ENCODE data around the gene DNAJC3. TPM values are rescaled to one million over a fixed set of nuclear protein-coding genes. Genes with fewer than 3 reads are reported as not detected.

Gene DNAJC3
- total RNA-seq, 4 donors from 2014 or later: 15.7 to 21.6 (median 20.5) TPM

DNA sequence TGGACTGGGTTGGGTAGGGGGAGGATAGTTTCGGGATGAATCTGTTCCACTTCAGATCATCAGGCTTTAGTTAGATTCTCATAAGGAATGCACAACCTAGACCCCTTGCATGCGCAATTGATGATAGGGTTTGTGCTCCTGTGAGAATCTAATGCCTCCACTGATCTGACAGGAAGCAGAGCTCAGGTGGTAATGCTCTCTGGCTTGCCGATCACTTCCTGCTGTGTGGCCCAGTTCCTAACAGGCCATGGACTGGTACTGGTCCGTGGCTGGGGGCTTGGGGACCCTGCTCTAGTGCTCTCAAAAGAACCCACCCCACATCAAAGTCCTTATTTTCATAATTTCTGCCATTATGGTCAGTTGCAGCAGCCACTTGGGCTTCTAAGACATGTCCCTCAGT lies 30.1 kb downstream of the DNAJC3 start:
- peaks cover 0 to 22% of the 10 kb centered on the region in 2 donors for H3K36me3 ChIP-seq
- peaks cover 20 to 21% of the 10 kb centered on the region in 2 donors for H3K4me1 ChIP-seq
- ATAC-seq (no peak), DNase-seq (no peak)
- no peaks in the 10 kb centered on the region for H3K27me3 ChIP-seq
- intact Hi-C loops (cut with DNase I; ENCODE audit: low total_unique reads) (no loop called here), in situ Hi-C loops (cut with MboI; ENCODE audit: low sequenced_read_pairs in 4 of 4) (no loop called here)
- no peak overlapping the region for H3K4me3 ChIP-seq
- TF ChIP-seq, protein P1, sequence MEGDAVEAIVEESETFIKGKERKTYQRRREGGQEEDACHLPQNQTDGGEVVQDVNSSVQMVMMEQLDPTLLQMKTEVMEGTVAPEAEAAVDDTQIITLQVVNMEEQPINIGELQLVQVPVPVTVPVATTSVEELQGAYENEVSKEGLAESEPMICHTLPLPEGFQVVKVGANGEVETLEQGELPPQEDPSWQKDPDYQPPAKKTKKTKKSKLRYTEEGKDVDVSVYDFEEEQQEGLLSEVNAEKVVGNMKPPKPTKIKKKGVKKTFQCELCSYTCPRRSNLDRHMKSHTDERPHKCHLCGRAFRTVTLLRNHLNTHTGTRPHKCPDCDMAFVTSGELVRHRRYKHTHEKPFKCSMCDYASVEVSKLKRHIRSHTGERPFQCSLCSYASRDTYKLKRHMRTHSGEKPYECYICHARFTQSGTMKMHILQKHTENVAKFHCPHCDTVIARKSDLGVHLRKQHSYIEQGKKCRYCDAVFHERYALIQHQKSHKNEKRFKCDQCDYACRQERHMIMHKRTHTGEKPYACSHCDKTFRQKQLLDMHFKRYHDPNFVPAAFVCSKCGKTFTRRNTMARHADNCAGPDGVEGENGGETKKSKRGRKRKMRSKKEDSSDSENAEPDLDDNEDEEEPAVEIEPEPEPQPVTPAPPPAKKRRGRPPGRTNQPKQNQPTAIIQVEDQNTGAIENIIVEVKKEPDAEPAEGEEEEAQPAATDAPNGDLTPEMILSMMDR (IDR thresholded peaks at IDR 0.05 in 4 of 5, conservative IDR thresholded peaks at IDR 0.05 in 1 of 5): no peak
- TF ChIP-seq POLR2A (IDR thresholded peaks at IDR 0.05): no peak
- H3K27ac ChIP-seq: no peak overlapping the region
- no peaks in the 10 kb centered on the region for H3K9me3 ChIP-seq

DNA sequence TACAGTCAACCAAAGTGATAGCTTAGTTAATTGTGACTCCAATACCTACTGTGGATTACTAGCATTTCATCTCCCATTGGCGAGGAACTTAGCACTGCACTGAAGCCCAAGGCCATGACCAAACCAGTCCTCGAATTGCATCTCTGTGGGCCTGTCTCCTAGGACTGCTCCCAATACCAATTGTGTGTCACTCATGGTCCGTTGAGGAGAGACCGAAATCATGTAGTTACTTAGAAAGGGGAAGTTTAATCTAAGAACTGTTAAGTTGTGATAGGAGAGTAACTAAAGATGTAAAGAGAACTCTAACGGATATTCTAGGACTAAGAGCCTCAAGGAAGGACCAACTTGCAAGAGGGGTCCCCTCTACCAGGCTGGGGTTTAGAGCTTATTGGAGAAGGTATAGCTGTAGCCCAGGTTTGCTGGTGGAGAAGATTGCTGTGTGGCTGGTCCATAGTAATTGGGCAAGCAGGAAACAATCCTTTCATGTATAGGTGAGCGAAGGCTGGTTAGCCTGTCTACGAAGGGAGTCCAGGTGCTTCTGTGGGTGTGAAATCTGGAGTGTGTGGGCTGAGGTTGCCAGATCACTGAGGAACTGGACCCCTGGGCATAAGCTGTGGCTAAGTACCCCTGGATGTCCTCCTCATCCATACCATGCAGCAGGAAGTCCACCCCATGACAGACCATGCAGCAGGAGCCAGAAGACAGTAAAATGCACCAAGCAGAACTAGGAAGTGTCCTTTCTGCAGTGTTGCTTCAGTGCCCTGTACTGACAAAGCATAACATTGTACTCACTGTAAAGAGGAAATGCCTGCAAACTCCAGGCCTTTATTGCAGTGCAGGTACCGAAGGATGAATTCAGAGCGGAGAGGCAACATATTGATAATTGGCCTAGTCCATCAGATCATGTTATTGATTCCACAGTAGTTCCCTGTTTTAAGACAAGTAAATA lies 30.8 kb downstream of the DNAJC3 start:
- H3K27ac ChIP-seq: no peak overlapping the region

DNA sequence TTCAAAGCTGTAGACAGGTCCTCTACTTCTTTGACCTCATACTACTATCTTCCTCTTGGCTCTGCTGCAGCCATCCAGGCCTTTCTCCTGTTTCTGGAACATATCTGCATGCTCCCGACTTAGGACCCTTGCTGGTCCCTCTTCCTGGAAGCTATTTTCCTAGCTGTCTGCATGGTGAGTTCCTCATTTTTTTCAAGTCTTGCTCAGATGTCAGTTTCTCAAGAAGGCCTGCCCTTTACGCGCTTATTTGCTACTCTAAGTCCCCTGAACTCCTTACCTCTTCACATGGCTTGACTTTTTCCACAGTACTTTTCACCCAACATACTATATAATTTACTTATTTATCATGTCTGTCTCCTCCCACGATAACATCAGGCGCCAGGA lies 31.4 kb downstream of the DNAJC3 start:
- Histone ChIP-seq H3K27ac (no peak overlapping the region), H3K4me3 (no peak overlapping the region), H3K9me3 (no peaks in the 10 kb centered on the region), H3K36me3 (peaks cover 0 to 34% of the 10 kb centered on the region in 2 donors), H3K27me3 (no peaks in the 10 kb centered on the region), H3K4me1 (peaks cover 9 to 10% of the 10 kb centered on the region in 2 donors)
- intact Hi-C loops (cut with DNase I; ENCODE audit: low total_unique reads) (no loop called here), in situ Hi-C loops (cut with MboI; ENCODE audit: low sequenced_read_pairs in 4 of 4) (no loop called here)
- DNase-seq (no peak), ATAC-seq (no peak)
- TF ChIP-seq, protein P1 (IDR thresholded peaks at IDR 0.05 in 4 of 5, conservative IDR thresholded peaks at IDR 0.05 in 1 of 5): no peak
- no peak for TF ChIP-seq POLR2A (IDR thresholded peaks at IDR 0.05)

More for the DNA sequence above, 30.8 kb downstream of the DNAJC3 start:
- H3K4me3 ChIP-seq: no peak overlapping the region
- DNase-seq (no peak), ATAC-seq (no peak)
- H3K36me3 ChIP-seq: peaks cover 0 to 27% of the 10 kb centered on the region in 2 donors
- H3K4me1 ChIP-seq: peaks cover 15 to 17% of the 10 kb centered on the region in 2 donors
- TF ChIP-seq, protein P1 (IDR thresholded peaks at IDR 0.05 in 4 of 5, conservative IDR thresholded peaks at IDR 0.05 in 1 of 5): no peak
- no peak for TF ChIP-seq POLR2A (IDR thresholded peaks at IDR 0.05)
- intact Hi-C loops (cut with DNase I; ENCODE audit: low total_unique reads) (no loop called here), in situ Hi-C loops (cut with MboI; ENCODE audit: low sequenced_read_pairs in 4 of 4) (no loop called here)
- H3K27me3 ChIP-seq: no peaks in the 10 kb centered on the region
- H3K9me3 ChIP-seq: no peaks in the 10 kb centered on the region

DNA sequence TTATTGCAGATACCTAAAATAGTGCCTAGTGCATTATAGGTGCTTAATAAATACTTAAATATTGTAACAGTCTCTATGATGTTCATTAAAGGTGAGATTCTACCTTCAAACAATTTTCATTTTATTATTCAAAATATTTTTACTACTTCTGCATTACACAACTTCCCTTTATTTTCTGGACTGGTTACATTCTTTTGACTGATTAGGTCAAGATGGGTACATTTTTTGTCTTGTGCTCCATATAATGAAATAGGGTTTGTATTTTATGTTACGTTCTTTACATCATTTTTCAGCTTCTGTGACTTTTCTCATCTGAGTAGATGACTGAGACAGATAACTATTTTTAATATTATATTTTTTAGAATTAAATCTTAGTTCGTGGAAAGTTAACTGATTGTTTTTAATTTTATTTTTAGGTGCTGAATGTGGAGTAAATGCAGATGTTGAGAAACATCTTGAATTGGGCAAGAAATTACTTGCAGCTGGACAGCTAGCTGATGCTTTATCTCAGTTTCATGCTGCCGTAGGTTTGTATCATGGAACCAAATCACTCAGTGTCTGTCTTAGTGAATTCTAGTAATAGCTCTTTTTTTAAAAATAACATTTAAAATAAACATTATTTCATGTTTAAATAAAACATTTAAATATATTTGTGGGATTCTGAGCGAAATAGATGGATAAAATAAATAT lies 32.0 kb downstream of the DNAJC3 start:
- TF ChIP-seq POLR2A (IDR thresholded peaks at IDR 0.05): no peak
- TF ChIP-seq, protein P1 (IDR thresholded peaks at IDR 0.05 in 4 of 5, conservative IDR thresholded peaks at IDR 0.05 in 1 of 5): no peak
- Histone ChIP-seq H3K9me3 (no peaks in the 10 kb centered on the region), H3K4me3 (no peak overlapping the region), H3K27me3 (no peaks in the 10 kb centered on the region), H3K27ac (no peak overlapping the region), H3K36me3 (peaks cover 0 to 39% of the 10 kb centered on the region in 2 donors), H3K4me1 (peaks cover 3 to 7% of the 10 kb centered on the region in 2 donors)
- ATAC-seq: no peak
- in situ Hi-C loops (cut with MboI; ENCODE audit: low sequenced_read_pairs in 4 of 4) (no loop called here), intact Hi-C loops (cut with DNase I; ENCODE audit: low total_unique reads) (no loop called here)
- DNase-seq: no peak

Data from gastrocnemius medialis (tissue), 4 donors.